Upper lobe of left lung (tissue), 4 donors: ENCODE measurements around the gene CHCHD6.

Source experiments
- EP300 ChIP-seq, 4 donors: sonication (generic); formaldehyde crosslinking; IDR thresholded peaks; one replicate each; pipeline ENCODE4 v1.5.1; 2017; ENCODE audit warnings: antibody characterized with exemption in 4 of 4, control low read depth in 2 of 4
- POLR2A ChIP-seq, 4 donors: fragments of 450-650 bp; IDR thresholded peaks; one replicate each; pipeline ENCODE4 v1.5.1; 2016 to 2017; ENCODE audit warnings: antibody characterized with exemption in 4 of 4, mild to moderate bottlenecking in 2 of 4
- POLR2AphosphoS5 ChIP-seq, 2 donors: sonication (generic); formaldehyde crosslinking; IDR thresholded peaks; one replicate each; pipeline ENCODE4 v1.5.1; 2017; ENCODE audit warnings: antibody characterized with exemption in 2 of 2
- TF ChIP-seq, protein P1 (sequence below), 6 experiments: fragments of 450-650 bp in 4 of 6; fragments of 200-600 bp in 2 of 6; sonication (generic) in 2 of 6; IDR thresholded peaks; one replicate each; pipeline ENCODE4 v1.5.1; 2016 to 2019; ENCODE audit warnings: antibody characterized with exemption in 6 of 6

DNA sequence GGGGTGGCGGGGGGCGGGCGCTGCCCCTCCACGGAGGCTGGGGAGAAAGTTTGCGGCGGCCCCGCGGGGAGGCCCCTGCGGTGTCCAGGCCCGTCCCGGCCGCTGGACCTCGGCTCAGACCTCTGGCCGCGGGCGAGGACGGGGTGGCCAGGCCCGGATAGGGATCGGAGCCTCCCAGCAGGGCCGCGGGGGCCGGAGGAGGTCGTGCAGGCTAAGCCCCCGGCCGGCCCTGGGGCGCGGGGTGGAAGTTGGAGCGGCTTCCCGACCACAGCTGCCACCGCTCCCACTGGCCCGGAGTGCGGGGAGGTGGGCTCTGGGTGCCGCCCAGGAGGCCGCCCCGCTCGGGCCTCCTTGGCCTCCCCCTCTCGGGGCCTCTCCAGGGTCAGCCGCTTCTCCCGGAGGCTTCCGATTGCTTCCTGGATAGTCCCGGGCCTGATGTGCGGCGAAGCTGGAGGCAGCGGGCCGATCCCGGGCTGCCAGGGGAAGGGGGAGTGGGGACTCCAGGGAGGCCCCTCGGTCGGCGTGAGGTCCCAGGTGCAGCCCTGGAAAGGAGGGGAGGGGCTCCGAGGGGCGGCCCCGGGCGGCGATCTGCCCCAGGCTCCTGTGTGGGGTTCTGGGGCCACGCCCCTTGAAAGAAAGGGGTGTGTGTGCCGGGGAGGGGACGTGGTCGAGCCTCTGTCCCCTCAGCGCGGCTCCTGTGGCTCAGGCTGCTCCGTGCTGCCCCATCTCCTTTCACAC lies 279.8 kb downstream of the CHCHD6 start:
- TF ChIP-seq, protein P1, sequence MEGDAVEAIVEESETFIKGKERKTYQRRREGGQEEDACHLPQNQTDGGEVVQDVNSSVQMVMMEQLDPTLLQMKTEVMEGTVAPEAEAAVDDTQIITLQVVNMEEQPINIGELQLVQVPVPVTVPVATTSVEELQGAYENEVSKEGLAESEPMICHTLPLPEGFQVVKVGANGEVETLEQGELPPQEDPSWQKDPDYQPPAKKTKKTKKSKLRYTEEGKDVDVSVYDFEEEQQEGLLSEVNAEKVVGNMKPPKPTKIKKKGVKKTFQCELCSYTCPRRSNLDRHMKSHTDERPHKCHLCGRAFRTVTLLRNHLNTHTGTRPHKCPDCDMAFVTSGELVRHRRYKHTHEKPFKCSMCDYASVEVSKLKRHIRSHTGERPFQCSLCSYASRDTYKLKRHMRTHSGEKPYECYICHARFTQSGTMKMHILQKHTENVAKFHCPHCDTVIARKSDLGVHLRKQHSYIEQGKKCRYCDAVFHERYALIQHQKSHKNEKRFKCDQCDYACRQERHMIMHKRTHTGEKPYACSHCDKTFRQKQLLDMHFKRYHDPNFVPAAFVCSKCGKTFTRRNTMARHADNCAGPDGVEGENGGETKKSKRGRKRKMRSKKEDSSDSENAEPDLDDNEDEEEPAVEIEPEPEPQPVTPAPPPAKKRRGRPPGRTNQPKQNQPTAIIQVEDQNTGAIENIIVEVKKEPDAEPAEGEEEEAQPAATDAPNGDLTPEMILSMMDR (IDR thresholded peaks at IDR 0.05) = peak in 1 of 6 experiments; percentile 2
- TF ChIP-seq EP300 (IDR thresholded peaks at IDR 0.05) (no peak), POLR2AphosphoS5 (IDR thresholded peaks at IDR 0.05) (no peak), POLR2A (IDR thresholded peaks at IDR 0.05) (peak in 1 of 4 donors; percentile 20)
